Cardiac fibroblast (primary cell): ENCODE data around the gene TMEM238L.

Experiments used
- DNase-seq, 2 donors: peaks; one replicate each; pipeline versions ENCODE4 v3.0.0 to v3.0.0-alpha.2; 2010; ENCODE audit warnings: low read depth in 2 of 2
- H3K4me3 ChIP-seq, 2 donors: replicated peaks in 1 of 2; 1 replicate in 1 of 2; 2 replicates in 1 of 2; pipeline ENCODE4 v1.5.1; 2011; ENCODE audit warnings: low read depth in 2 of 2, low read length in 2 of 2, mild to moderate bottlenecking in 2 of 2, moderate library complexity in 1 of 2
- CTCF ChIP-seq: IDR thresholded peaks from one replicate; pipeline ENCODE4 v1.5.1; 2011; ENCODE audit warnings: low read depth, mild to moderate bottlenecking, low read length, inconsistent platforms

The TMEM238L gene

DNA sequence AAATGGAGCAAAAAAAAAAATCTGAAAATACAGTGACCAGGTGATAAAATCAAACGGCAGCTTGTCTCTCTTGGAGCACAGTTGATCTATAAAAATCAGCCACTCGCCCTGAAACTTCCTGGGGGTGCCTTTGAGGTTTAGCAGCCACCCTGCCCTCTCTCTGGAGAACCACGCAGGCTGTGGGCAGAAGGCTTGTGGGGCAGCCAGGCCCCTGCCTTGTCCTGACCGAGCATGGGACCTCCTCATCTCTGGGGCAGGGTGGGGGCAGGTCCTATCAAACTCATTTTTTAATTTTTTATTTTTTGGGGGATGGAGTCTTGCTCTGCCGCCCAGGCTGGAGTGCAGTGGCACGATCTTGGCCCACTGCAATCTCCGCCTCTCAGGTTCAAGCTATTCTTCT, 5.0 kb downstream of the TMEM238L start:
- DNase-seq: no peak
- no peak overlapping the region for H3K4me3 ChIP-seq
- TF ChIP-seq CTCF: no peak

DNA sequence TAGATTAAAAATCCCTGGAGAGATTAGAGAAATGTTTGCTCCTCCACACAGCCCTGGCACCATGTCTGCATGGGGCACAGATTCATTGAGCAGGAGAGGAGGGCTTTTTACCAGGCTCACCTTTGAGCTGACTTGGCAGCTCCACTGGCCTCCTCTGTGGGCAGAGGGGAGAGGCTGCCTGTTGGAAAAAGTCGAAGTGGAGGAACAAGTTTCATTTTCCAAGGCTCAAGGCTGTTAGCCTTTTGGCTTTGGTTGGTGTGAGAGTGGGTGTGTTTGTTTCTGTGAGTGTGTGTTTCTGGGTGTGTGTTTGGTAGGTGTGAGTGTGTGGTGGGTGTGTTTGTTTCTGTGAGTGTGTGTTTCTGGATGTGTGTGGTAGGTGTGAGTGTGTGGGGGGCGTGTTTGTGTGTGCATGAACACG, 5.6 kb downstream of the TMEM238L start:
- DNase-seq: peak in 1 of 2 donors; percentile 5
- TF ChIP-seq CTCF: no peak
- no peak overlapping the region for H3K4me3 ChIP-seq

DNA sequence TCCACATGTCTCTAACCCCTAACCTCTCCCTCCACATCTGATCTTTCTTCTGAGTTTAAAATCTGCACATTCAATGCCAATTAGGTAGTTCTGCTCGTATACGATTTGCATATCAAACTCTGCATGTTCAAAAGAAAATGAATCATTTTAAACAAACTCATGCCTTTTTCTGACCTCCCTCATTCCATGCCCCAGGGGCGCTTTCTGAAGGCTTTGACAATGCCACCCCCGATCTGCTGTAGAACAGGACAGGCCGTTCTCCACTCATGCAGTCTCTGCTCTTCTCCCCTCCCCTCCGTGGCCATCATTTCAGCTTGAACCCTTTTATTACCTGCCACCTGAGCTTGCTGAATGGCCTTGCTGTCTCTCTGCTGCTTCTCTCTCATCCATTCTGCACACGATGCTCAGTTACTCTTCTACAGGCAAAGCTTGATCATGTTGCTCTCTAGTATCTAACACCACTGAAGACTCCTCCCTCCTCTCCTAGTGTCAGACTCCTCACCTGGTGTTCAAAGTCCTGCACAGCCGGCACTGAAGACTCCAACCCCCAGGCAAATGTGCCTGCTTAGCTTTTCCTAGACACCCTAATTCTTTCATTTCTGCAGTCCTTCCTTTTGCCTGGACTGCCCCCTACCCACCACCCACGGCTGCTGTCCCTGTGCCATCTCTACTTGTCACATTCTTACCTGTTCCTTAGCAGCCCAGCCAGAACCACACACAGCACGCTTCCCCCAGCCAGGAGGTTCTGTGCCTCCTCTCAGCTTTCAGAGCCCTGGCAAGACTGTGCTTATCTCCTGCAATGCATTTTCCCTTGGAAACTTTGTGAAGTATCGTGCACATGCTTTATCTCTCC, 6.2 kb downstream of the TMEM238L start:
- no peak for TF ChIP-seq CTCF
- DNase-seq: no peak
- no peak overlapping the region for H3K4me3 ChIP-seq

- TF ChIP-seq CTCF: no peak
- DNase-seq: no peak
Measured at GRCh38 chr17:10793816-10794215, 10.1 kb downstream of the TMEM238L start.

DNA sequence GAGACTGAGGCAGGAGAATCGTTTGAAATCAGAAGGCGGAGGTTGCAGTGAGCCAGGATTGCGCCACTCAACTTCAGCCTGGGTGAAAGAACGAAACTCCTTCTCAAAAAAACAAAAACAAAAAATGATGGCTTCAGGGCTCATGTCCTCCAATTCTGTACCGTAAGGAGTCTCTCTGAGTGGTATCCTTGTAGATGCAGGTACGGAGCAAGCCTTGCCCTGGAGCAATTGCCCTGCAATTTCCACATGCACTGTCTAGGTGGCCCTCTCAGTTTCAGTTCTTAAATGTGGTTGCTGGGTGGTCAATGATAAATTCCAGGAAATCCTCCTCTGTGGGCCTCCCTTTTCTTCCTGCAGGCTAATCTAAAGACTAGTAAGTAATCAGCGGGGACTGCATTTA, 10.6 kb downstream of the TMEM238L start:
- H3K4me3 ChIP-seq: no peak overlapping the region
- no peak for TF ChIP-seq CTCF
- no peak for DNase-seq

More at GRCh38 chr17:10793816-10794215, 10.1 kb downstream of the TMEM238L start:
- H3K4me3 ChIP-seq: no peak overlapping the region

- no peak for TF ChIP-seq CTCF
- H3K4me3 ChIP-seq: no peak overlapping the region
- DNase-seq: no peak
Measured at GRCh38 chr17:10792151-10792550, 11.7 kb downstream of the TMEM238L start.
